Measurements from ENCODE around the gene CTNNA2.
"Not testable (repeated sequence)": the region's sequence is repeated elsewhere in the genome, so short reads cannot be mapped to it uniquely, and the experiment has no call there.

Gene CTNNA2

DNA sequence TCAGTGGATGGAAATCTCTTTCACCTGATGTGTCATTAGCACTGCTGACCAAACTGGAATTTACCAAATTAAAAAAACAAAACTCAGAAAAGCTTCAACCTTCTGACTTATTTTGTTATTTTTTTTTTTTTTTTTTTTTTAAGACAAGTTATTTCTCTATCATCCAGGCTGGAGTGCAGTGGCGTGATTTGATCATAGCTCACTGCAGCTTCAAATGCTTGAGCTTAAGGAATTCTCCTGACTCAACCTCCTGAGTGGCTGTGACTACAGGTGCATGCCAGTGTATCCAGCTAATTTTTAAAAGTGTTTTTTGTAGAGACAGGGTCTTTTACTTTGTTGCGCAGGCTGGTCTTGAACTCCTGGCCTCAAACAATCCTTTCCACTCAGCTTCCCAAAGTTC is 636.1 kb downstream of the CTNNA2 start:
- DNase-seq (ENCODE audit: low spot score): no peak

DNA sequence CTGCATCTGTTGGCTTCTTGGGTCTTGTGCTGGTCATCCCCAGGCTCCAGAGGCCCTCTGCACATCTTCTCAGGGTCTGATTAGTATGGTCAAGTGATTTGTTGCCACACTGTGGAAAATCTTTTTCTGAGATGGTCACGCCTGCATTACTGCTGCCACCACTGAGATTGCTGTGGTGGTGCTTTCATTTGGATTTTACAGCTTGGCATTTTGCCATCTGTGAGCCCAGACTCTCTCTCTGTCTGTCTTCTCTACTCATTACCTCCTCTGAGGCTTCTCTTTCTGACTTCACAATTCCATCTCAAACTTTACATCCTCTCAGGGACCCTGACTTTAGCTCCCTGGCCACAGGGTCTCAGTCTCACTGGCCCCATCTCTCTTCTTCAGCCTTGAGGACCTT is 637.1 kb downstream of the CTNNA2 start:
- DNase-seq (ENCODE audit: low spot score): no peak

GRCh38 chr2:80151248-80151647 is 638.4 kb downstream of the CTNNA2 start:
- no peak for DNase-seq (ENCODE audit: low spot score)

DNA sequence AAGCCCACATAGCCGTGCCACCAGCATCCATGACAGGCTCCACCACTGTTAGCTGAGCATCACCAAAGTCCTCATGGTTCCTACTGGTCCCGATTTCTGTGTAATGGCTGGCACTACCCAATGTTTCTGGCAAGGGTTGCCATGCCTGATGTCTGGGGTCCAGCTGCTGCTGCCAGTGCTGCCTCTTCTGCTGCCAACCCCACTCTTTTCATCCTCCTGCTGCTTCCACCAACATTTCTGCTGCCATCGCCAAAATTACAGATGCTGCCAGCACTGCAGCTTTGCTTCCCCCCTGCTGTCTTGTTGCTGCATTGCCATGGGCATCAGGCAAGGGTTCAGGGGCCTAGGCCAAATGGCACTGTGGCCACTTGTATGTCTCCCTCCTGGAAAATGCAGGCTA is 638.8 kb downstream of the CTNNA2 start:
- no peak for DNase-seq (ENCODE audit: low spot score)

DNA sequence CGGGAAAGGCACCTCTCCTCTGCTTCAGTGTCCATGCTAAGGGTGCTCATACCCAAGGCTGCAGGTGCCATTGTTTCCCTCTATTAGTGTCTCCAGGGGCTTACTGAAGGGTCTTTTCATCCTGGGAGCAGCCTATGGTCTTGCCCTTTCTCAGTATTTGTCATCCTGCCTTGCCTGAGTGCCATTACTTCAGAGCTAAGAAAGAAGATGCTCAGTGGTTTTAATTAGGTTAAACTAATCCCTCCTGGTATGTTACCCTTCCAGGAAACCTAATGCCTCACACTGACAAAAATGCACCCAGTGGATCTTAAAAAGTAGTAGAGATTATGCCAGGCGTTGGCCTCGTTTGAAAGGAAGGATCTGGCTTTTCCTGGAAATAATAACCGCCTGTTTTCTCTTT is 640.3 kb downstream of the CTNNA2 start:
- DNase-seq (ENCODE audit: low spot score): no peak

GRCh38 chr2:80153768-80154167 is 640.9 kb downstream of the CTNNA2 start:
- DNase-seq (ENCODE audit: low spot score): no peak

- DNase-seq (ENCODE audit: low spot score): no peak
Observed at GRCh38 chr2:80154231-80154915, 641.5 kb downstream of the CTNNA2 start.

DNA sequence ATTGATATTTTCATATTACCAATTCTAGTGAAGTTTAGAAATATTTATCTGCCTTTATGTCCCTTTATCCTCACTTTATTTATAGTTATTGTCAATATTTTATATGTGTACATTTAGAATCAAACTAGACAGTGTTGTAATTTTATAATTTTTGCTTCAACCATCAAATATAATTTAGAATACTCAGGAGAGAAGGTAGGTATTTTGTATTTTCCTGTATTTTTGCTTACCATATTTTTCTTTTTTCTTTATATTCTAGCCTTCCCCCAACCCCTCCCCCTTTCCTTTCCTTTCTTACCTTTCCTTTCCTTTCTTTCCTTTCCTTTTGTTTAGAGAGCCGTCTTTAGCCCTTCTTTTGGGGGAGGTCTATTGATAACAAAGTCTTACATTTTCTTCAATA is 651.5 kb downstream of the CTNNA2 start:
- DNase-seq (ENCODE audit: low spot score): no peak

DNA sequence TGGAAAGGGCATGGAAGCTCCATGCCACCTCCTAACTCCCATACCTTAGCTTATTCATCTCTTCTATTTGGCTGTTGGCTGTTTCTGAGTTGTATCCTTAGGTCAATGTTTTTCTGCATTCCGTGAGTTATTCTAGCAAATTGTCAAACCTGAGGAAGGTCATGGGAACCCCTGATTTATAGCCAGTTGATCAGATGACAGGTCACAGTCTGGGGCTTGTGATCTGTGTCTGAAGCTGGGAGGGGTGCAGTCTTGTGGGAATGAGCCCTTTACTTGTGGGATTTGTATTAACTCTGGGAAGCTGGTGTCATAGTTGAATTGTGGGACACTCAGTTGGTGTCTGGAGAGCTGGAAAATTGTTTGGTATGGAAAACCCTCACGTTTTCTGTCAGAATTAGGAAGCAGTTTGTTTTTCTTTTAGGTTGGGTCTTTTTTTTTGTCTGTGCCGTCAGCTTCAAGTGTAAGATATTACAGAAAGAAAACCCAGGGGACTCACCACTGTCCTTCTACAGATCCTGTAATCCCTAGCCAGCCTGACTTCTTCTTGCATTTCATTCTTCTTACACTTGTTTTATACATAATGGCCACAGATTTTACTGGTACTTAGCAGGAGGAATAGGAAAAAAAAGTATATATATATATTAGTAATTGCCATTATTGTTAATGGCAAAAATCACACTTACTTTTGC is 653.8 kb downstream of the CTNNA2 start:
- DNase-seq (ENCODE audit: low spot score): no peak

DNA sequence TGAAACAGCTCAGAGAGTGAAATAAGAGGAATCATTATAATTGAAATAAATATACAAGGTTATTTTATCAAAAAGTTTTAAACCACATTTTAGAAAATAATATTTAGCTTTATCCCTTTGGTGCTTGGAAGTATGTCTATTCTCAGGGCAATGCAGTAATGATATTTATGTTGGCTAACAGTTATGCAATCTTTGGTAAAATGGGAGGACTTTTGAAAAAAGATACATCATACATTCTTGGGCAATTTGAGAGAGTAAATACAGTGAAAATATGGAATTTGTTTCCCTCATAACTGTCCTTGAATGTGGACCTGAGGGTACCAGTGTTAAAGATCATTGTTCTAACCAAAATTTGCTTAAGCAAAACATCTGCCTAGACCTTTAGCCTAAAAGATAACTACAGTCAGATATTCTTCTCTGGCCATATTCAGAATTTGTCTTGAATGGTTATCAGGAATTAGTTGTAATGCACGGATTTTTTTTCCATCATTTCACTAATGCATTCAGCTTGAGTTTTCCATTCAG is 654.5 kb downstream of the CTNNA2 start:
- no peak for DNase-seq (ENCODE audit: low spot score)

GRCh38 chr2:80168037-80168436 is 655.2 kb downstream of the CTNNA2 start:
- DNase-seq (ENCODE audit: low spot score): no peak

GRCh38 chr2:80168801-80169200 is 656.0 kb downstream of the CTNNA2 start:
- DNase-seq (ENCODE audit: low spot score): no peak

DNA sequence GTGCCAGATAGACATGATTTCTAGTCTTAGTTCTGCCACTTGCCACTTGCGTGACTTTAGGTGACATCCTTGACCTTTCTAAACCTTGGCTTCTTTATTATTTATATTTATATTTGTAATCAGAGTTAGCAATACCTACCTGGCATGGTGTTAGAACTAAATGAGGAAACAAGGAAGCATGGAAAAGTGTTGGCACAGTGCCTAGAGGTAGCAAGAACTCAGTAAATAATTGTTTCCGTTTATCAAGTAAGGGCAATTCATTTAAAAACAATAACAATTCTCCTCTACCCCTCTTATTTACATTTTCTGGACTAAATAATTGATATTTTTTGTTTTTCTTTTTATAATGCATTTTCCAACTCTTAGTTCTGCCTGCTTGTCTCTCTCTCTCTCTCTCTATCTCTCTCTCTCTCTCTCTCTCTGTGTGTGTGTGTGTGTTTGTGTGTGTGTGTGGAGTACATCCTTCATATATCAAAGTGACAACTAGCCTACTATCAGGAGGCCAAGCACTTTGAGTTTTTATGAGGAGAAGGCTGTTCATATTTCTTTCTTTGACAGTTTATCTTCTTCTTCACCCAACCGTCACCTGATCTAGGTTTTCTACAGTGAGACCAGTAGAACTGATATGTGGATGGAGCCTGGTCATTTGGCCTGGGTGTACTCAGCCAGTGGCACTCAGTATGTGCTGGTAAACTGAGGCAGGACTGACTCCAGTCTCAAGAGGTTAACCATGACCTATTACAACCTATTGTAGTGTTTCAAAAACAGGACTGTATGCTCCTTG is 657.2 kb downstream of the CTNNA2 start:
- no peak for DNase-seq (ENCODE audit: low spot score)

GRCh38 chr2:80185091-80185490 is 672.2 kb downstream of the CTNNA2 start:
- DNase-seq (ENCODE audit: low spot score): no peak

DNA sequence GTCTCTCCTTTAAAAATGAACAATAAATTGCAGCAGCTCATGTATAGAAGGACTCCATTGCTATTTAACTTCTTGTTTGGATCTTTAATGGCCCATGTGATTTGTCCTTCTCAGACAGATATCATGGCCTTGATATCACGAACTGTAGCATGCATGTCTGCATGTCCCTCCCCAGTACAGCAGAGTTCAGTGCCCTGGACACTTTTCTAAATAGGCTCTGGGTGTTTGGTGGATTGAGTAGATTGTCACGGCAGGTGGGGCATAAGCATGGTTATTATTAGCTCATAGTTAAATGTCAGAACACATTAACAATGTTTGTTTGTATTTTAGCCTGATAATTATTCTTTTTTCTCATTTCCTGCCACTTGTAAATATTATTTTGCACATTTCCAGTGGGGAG is 673.4 kb downstream of the CTNNA2 start:
- DNase-seq (ENCODE audit: low spot score): no peak

DNA sequence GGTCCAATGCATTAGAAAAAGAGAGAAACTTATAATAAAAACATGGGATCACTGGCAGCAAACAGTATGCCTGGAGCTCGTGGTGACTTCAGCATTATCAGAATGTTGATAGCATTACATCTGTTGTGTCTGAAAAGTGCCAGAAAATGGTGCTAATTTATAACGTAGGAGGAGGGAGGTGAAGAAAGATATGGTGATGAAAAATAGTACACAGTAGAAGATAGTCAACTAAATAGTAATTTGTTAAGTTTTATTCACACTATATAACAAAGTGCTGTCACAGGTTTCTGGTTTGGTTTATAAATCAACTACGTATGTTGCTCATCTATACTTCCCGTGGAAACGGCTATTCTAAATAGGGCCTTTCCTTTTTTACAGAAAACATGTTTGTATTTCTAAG is 674.3 kb downstream of the CTNNA2 start:
- DNase-seq (ENCODE audit: low spot score): no peak

GRCh38 chr2:80190166-80190565 is 677.3 kb downstream of the CTNNA2 start:
- no peak for DNase-seq (ENCODE audit: low spot score)

DNA sequence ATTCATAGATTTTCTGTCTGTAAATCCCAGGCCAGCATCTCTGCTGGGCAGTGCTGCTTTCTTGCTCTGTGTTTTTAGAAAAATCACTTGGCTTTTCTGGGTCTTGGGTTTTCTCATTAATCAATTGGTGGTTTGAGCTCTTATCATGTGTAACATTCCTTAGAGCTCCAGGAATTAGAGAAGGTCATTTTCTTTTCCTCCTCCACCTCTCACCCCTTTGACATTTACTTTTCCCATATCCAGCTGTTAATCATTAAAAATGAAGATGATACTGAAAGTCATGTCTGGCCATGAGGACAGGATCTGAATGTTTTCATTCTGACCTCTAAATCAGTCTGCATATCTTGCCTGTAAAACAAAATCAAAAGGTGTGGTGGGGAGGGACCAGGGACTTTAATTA is 680.7 kb downstream of the CTNNA2 start:
- DNase-seq (ENCODE audit: low spot score): no peak

DNA sequence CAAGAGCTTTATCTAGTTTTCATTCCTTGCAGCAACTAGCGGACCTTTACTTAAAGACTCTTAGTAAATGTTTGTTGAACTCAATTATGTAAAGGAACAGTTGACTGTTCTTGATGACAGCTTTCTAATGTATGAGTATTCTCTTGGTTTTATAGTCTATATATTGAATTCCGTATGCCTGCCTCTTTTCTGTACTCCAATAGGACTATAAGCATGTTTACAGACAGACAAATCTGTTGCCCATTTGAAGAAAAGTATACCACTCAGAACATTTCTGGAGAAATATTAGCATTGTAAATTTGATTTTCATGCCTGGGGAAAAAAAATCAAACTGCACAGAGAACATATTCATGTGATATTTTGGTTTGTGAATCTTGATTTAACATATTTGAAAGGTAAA is 682.2 kb downstream of the CTNNA2 start:
- no peak for DNase-seq (ENCODE audit: low spot score)

DNA sequence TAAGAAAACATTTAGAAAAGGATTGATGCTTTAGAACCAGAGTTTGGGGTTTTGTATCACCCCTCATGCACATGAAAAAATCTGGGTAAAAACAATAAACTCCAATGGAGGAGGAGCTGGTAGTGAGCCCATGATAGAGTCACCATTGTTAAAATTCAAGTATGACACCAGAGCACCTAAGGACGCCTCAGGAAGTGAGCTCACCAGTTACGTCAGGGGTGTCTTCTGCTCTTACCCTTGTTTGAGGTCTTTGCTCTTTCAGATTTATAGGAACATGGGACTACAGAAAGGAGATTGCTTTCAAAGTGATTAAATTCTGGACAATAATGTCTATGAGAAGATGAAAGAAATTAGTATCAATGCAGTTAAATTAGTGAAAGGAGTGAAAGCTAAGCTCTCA is 685.2 kb downstream of the CTNNA2 start:
- no peak for DNase-seq (ENCODE audit: low spot score)

- DNase-seq (ENCODE audit: low spot score): no peak
Observed at GRCh38 chr2:80199504-80199903, 686.7 kb downstream of the CTNNA2 start.

DNA sequence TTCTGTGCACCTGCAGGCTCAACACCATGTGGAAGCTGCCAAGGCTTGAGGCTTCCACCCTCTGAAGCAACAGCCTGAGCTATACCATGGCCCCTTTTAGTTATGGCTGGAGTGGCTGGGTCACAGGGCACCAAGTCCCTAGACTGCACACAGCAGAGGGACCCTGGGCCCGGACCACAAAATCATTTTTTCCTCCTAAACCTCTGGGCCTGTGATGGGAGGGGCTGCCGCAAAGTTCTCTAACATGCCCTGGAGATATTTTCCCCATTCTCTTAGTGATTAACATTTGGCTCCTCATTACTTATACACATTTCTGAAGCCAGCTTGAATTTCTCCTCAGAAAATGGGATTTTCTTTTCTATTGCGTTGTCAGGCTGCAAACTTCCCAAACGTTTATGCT is 691.1 kb downstream of the CTNNA2 start:
- not testable (repeated sequence) for DNase-seq (ENCODE audit: low spot score)

GRCh38 chr2:80205498-80205897 is 692.6 kb downstream of the CTNNA2 start:
- DNase-seq (ENCODE audit: low spot score): no peak

Data from GM03348 (cell line).